SK-N-SH (cell line): ENCODE results near the gene SGSH. TPM values are rescaled to one million over a fixed set of nuclear protein-coding genes. Genes with fewer than 3 reads are reported as not detected.

Experiments
- CTCF ChIA-PET: fragments of 300-600, 350-600 bp; formaldehyde crosslinking; extraction: SDS; loops from one replicate; lab custom pipeline; 2021; lab: Yijun Ruan, JAX
- POLR2A ChIA-PET: fragments of 350-600 bp; sonication (Branson Sonifier 250); formaldehyde crosslinking; extraction: SDS; loops from one replicate; lab custom pipeline; 2020; ENCODE audit warnings: antibody characterized with exemption, inconsistent platforms; lab: Yijun Ruan, JAX
- DNase-seq: peaks from one replicate; pipeline ENCODE4 v3.0.0; 2012
- H2AFZ ChIP-seq: fragments of 200-600 bp; sonication (generic); 2 replicates; pipeline ENCODE4 v1.8.1; 2016; ENCODE audit warnings: antibody characterized with exemption, mild to moderate bottlenecking, low read depth
- H3F3A ChIP-seq: fragments of 200-600 bp; sonication (generic); replicated peaks from 2 replicates; pipeline ENCODE3; 2016; ENCODE audit warnings: antibody characterized with exemption, mild to moderate bottlenecking; ENCODE audit not compliant: insufficient read depth
- H3K27ac ChIP-seq, 2 experiments: fragments of 200-500 bp in 1 of 2; fragments of 200-600 bp in 1 of 2; sonication (Bioruptor generic) in 1 of 2; sonication (generic), shearing (Covaris generic) in 1 of 2; 2 replicates each; pipeline versions ENCODE4 v1.5.1 to v1.6.1; 2014 to 2016; ENCODE audit warnings: low read depth in 2 of 2, inconsistent platforms in 1 of 2, low read length in 1 of 2, mild to moderate bottlenecking in 1 of 2, mixed read lengths in 1 of 2
- H3K27me3 ChIP-seq: fragments of 200-600 bp; sonication (generic), shearing (Covaris generic); 2 replicates; pipeline ENCODE4 v1.6.1; 2016; ENCODE audit warnings: mixed run types; ENCODE audit not compliant: insufficient read depth
- H3K36me3 ChIP-seq, 2 experiments: fragments of 200-500 bp in 1 of 2; fragments of 200-600 bp in 1 of 2; sonication (Bioruptor generic) in 1 of 2; sonication (generic) in 1 of 2; replicated peaks in 1 of 2; 2 replicates each; pipeline versions ENCODE3 to v1.5.1; 2014 to 2016; ENCODE audit warnings: low read length in 1 of 2, mild to moderate bottlenecking in 1 of 2; ENCODE audit not compliant: insufficient read depth in 2 of 2, control insufficient read depth in 1 of 2
- H3K4me1 ChIP-seq, 2 experiments: fragments of 200-500 bp in 1 of 2; fragments of 200-600 bp in 1 of 2; sonication (Bioruptor generic) in 1 of 2; sonication (generic), shearing (Covaris generic) in 1 of 2; 2 replicates each; pipeline versions ENCODE4 v1.5.1 to v1.6.1; 2014 to 2016; ENCODE audit warnings: low read depth in 1 of 2, low read length in 1 of 2, mixed run types in 1 of 2; ENCODE audit not compliant: insufficient read depth in 2 of 2, control insufficient read depth in 1 of 2
- H3K4me2 ChIP-seq: fragments of 200-600 bp; sonication (generic), shearing (Covaris generic); 2 replicates; pipeline ENCODE4 v1.6.1; 2017; ENCODE audit warnings: mixed run types
- H3K4me3 ChIP-seq, 2 experiments: fragments of 200-500 bp in 1 of 2; fragments of 200-600 bp in 1 of 2; sonication (Bioruptor generic) in 1 of 2; sonication (generic), shearing (Covaris generic) in 1 of 2; 2 replicates each; pipeline versions ENCODE4 v1.5.1 to v1.8.1; 2014 to 2016; ENCODE audit warnings: low read depth in 2 of 2, inconsistent platforms in 1 of 2, low read length in 1 of 2, mild to moderate bottlenecking in 1 of 2, mixed read lengths in 1 of 2, moderate library complexity in 1 of 2
- H3K79me2 ChIP-seq: fragments of 200-600 bp; sonication (generic); 2 replicates; pipeline ENCODE4 v1.8.1; 2017; ENCODE audit warnings: mild to moderate bottlenecking; ENCODE audit not compliant: insufficient read depth
- H3K9ac ChIP-seq: fragments of 200-600 bp; sonication (generic); 2 replicates; pipeline ENCODE4 v1.6.1; 2017; ENCODE audit warnings: mixed run types
- H3K9me2 ChIP-seq: fragments of 200-600 bp; sonication (generic); 2 replicates; pipeline ENCODE4 v1.6.1; 2017; ENCODE audit warnings: mixed run types
- H3K9me3 ChIP-seq: fragments of 200-600 bp; sonication (generic); 2 replicates; pipeline ENCODE4 v1.6.1; 2017; ENCODE audit warnings: mixed run types, mild to moderate bottlenecking, moderate library complexity
- H4K20me1 ChIP-seq: fragments of 200-600 bp; sonication (generic); 2 replicates; pipeline ENCODE4 v1.6.1; 2017; ENCODE audit warnings: mild to moderate bottlenecking, mixed run types; ENCODE audit not compliant: insufficient read depth
- ELF1 ChIP-seq: IDR thresholded peaks from 2 replicates; pipeline ENCODE4 v1.4.0; 2012
- EZH2phosphoT487 ChIP-seq: fragments of 200-600 bp; sonication (generic); IDR thresholded peaks from 2 replicates; pipeline ENCODE4 v1.6.1; 2017; ENCODE audit warnings: low read depth, mixed run types, mild to moderate bottlenecking, antibody characterized with exemption, moderate library complexity, borderline replicate concordance
- FOSL2 ChIP-seq: IDR thresholded peaks from 2 replicates; pipeline ENCODE4 v1.4.0; 2012; ENCODE audit warnings: low read depth, mild to moderate bottlenecking, moderate library complexity, borderline replicate concordance
- FOXJ3 ChIP-seq: sonication (generic); formaldehyde crosslinking; IDR thresholded peaks from 2 replicates; pipeline ENCODE4 v1.5.1; 2020; ENCODE audit warnings: mild to moderate bottlenecking, missing genetic modification reagents
- FOXM1 ChIP-seq: IDR thresholded peaks from 2 replicates; pipeline ENCODE4 v1.4.0; 2012; ENCODE audit warnings: low read depth, mild to moderate bottlenecking
- GATA2 ChIP-seq: sonication (generic); formaldehyde crosslinking; IDR thresholded peaks from 2 replicates; pipeline ENCODE4 v1.5.0; 2020; ENCODE audit warnings: mild to moderate bottlenecking, missing genetic modification reagents
- NFIC ChIP-seq: IDR thresholded peaks from 2 replicates; pipeline ENCODE4 v1.4.0; 2012; ENCODE audit warnings: borderline replicate concordance
- POLR2AphosphoS5 ChIP-seq: IDR thresholded peaks from 2 replicates; pipeline ENCODE4 v1.6.1; 2012; ENCODE audit warnings: low read depth, low read length
- RFX5 ChIP-seq: IDR thresholded peaks from 2 replicates; pipeline ENCODE4 v1.6.1; 2012; ENCODE audit warnings: mild to moderate bottlenecking, improper control_type of control experiment, low read length
- TCF12 ChIP-seq: IDR thresholded peaks from 2 replicates; pipeline ENCODE4 v1.4.0; 2012
- YY1 ChIP-seq: IDR thresholded peaks from 2 replicates; pipeline ENCODE4 v1.4.0; 2012; ENCODE audit warnings: low read depth, mild to moderate bottlenecking
- WGBS: methylation state at CpG from one replicate; pipeline ENCODE4 v1.1.6; 2017; ENCODE audit warnings: low lambda C conversion rate; 5-methylcytosine and 5-hydroxymethylcytosine counted together
- polyA plus RNA-seq, 3 experiments: library from polyadenylated mRNA; depleted of rRNA; stranded (reverse); fragments of >200 nt; gene quantifications; 2 replicates each; pipeline ENCODE4 v1.2.3, GENCODE V29; 2012
- TF ChIP-seq, protein P1 (sequence below): fragments of 200-600 bp; sonication (generic); IDR thresholded peaks from 2 replicates; pipeline ENCODE4 v1.6.1; 2017; ENCODE audit warnings: antibody characterized with exemption, mild to moderate bottlenecking, moderate library complexity
- TF ChIP-seq, protein P2 (sequence below): IDR thresholded peaks from 2 replicates; pipeline ENCODE4; 2012
- TF ChIP-seq, protein P3 (sequence below): IDR thresholded peaks from 2 replicates; pipeline ENCODE4 v1.6.1; 2012; ENCODE audit warnings: mild to moderate bottlenecking, low read depth, low read length, moderate library complexity

SGSH gene
- polyA plus RNA-seq, 1 of the 3 experiments (the other 2 are of a cell fraction) = 161 TPM

DNA sequence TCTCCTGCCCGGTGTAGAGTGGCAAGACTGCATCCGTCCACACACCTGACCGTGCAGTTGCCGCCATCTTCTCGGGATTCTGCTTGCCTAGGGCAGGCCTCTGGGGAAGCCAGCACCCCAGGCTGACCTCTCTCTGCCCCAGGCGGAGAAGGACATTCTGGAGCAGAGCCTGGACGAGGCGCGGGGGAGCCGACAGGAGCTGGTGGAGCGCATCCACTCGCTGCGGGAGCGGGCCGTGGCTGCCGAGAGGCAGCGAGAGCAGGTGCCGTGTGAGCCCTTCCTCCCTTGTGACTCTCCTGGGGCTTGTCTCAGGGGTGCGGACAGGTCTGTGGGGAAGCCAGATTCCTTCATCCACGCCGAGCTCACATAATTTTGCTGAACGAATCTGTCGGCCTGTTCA lies 30.5 kb downstream of the SGSH start (continued):
- TF ChIP-seq NFIC = no peak
- TF ChIP-seq EZH2phosphoT487 = no peak
- no peak for TF ChIP-seq TCF12
- no peak for TF ChIP-seq FOXM1
- no peak for TF ChIP-seq FOXJ3 (CRISPR knock-in tag)
- no peak for TF ChIP-seq GATA2 (CRISPR knock-in tag)
- TF ChIP-seq FOSL2 = no peak

DNA sequence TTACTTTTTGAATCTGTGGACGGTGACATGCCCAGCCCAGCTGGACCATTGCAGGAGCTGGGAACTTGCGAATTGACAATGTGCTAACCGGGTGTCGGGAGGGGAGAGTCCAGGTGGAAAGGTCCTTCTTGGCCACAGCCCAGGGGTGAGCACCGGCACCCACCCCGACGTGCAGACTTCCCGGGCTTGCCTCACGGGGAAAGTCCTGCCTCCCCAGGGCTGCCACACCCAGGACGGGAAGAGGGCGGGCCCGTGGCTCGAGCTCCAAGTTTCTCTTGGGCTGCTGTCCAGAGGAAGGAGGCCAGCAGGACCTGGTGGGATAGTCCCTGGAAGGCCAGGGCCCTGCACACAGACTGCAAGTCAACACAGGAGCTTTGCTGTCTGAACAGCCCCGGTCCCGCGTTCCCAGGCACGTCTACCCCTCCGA lies 32.6 kb downstream of the SGSH start:
- H3K4me2 ChIP-seq = no peak overlapping the region
- no peak overlapping the region for H3K4me3 ChIP-seq
- WGBS = 73% methylated on average over 10 of the region's 18 CpGs
- H2AFZ ChIP-seq = no peak overlapping the region
- H3K79me2 ChIP-seq = no peaks in the 10 kb centered on the region
- POLR2A ChIA-PET = interaction anchor here (1.0 kb wide), 1 partner anchor 12 kb away, joined by 4 read pairs; no protein-coding TSS in a partner anchor
- H3K9me2 ChIP-seq = no peaks in the 10 kb centered on the region
- no peaks in the 10 kb centered on the region for H3K9me3 ChIP-seq
- CTCF ChIA-PET = interaction anchor here (1.1 kb wide), 1 partner anchor 8 kb away, joined by 4 read pairs; no protein-coding TSS in a partner anchor
- no peaks in the 10 kb centered on the region for H3K36me3 ChIP-seq
- no peaks in the 10 kb centered on the region for H3F3A ChIP-seq
- H3K4me1 ChIP-seq = no peaks in the 10 kb centered on the region; a peak in 1 of 4 replicates
- no peak overlapping the region for H3K9ac ChIP-seq
- TF ChIP-seq, protein P1, sequence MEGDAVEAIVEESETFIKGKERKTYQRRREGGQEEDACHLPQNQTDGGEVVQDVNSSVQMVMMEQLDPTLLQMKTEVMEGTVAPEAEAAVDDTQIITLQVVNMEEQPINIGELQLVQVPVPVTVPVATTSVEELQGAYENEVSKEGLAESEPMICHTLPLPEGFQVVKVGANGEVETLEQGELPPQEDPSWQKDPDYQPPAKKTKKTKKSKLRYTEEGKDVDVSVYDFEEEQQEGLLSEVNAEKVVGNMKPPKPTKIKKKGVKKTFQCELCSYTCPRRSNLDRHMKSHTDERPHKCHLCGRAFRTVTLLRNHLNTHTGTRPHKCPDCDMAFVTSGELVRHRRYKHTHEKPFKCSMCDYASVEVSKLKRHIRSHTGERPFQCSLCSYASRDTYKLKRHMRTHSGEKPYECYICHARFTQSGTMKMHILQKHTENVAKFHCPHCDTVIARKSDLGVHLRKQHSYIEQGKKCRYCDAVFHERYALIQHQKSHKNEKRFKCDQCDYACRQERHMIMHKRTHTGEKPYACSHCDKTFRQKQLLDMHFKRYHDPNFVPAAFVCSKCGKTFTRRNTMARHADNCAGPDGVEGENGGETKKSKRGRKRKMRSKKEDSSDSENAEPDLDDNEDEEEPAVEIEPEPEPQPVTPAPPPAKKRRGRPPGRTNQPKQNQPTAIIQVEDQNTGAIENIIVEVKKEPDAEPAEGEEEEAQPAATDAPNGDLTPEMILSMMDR = no peak
- DNase-seq = no peak
- H3K27ac ChIP-seq = no peak overlapping the region
- H4K20me1 ChIP-seq = no peaks in the 10 kb centered on the region
- H3K27me3 ChIP-seq = 0 out of 2 replicates have a peak, but pooled peaks cover 9% of the 10 kb centered on the region

DNA sequence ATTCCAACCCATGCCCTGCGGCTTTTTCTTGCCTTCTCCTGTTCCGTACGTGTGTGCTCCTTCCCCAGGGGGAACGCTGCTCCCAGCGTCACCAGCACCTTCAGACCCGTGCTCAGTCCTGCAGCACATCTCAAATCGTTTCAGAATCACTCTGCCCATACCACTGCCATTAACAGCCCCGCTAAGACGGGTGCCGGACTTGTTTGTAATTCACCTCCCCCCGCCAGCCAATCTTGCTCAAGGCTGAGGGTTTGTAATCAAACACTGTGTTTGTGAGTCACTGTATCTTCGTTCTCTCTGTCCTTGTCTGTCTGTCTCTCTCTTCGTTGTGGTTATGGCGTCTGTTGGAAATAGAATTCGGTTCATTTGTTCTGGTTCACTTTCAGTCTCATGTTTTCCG lies 33.0 kb downstream of the SGSH start:
- no peaks in the 10 kb centered on the region for H3K36me3 ChIP-seq
- H3F3A ChIP-seq = no peaks in the 10 kb centered on the region
- TF ChIP-seq YY1 (no peak), NFIC (no peak), RFX5 (no peak), POLR2AphosphoS5 (no peak), FOSL2 (no peak), ELF1 (no peak)
- TF ChIP-seq, protein P2, sequence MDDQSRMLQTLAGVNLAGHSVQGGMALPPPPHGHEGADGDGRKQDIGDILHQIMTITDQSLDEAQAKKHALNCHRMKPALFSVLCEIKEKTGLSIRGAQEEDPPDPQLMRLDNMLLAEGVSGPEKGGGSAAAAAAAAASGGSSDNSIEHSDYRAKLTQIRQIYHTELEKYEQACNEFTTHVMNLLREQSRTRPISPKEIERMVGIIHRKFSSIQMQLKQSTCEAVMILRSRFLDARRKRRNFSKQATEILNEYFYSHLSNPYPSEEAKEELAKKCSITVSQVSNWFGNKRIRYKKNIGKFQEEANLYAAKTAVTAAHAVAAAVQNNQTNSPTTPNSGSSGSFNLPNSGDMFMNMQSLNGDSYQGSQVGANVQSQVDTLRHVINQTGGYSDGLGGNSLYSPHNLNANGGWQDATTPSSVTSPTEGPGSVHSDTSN = no peak
- TF ChIP-seq, protein P3, sequence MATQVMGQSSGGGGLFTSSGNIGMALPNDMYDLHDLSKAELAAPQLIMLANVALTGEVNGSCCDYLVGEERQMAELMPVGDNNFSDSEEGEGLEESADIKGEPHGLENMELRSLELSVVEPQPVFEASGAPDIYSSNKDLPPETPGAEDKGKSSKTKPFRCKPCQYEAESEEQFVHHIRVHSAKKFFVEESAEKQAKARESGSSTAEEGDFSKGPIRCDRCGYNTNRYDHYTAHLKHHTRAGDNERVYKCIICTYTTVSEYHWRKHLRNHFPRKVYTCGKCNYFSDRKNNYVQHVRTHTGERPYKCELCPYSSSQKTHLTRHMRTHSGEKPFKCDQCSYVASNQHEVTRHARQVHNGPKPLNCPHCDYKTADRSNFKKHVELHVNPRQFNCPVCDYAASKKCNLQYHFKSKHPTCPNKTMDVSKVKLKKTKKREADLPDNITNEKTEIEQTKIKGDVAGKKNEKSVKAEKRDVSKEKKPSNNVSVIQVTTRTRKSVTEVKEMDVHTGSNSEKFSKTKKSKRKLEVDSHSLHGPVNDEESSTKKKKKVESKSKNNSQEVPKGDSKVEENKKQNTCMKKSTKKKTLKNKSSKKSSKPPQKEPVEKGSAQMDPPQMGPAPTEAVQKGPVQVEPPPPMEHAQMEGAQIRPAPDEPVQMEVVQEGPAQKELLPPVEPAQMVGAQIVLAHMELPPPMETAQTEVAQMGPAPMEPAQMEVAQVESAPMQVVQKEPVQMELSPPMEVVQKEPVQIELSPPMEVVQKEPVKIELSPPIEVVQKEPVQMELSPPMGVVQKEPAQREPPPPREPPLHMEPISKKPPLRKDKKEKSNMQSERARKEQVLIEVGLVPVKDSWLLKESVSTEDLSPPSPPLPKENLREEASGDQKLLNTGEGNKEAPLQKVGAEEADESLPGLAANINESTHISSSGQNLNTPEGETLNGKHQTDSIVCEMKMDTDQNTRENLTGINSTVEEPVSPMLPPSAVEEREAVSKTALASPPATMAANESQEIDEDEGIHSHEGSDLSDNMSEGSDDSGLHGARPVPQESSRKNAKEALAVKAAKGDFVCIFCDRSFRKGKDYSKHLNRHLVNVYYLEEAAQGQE = no peak
- TF ChIP-seq, all 33 proteins: peak for 0
- 79% methylated on average over 16 of the region's 16 CpGs for WGBS
- H4K20me1 ChIP-seq = no peaks in the 10 kb centered on the region
- POLR2A ChIA-PET = no interaction called here
- H3K9me3 ChIP-seq = no peaks in the 10 kb centered on the region
- no peak for DNase-seq
- no peaks in the 10 kb centered on the region; a peak in 1 of 4 replicates for H3K4me1 ChIP-seq
- H2AFZ ChIP-seq = no peak overlapping the region
- no peak overlapping the region for H3K4me2 ChIP-seq
- H3K4me3 ChIP-seq = no peak overlapping the region
- H3K79me2 ChIP-seq = no peaks in the 10 kb centered on the region
- H3K27me3 ChIP-seq = 0 out of 2 replicates have a peak, but pooled peaks cover 7% of the 10 kb centered on the region
- H3K27ac ChIP-seq = no peak overlapping the region
- CTCF ChIA-PET = interaction anchor here (1.1 kb wide), 1 partner anchor 8 kb away, joined by 4 read pairs; no protein-coding TSS in a partner anchor
- no peaks in the 10 kb centered on the region for H3K9me2 ChIP-seq
- H3K9ac ChIP-seq = no peak overlapping the region
